Esophagus squamous epithelium (tissue), 5 donors: ENCODE data around the gene CLEC20A. TPM values are rescaled to one million over a fixed set of nuclear protein-coding genes. Genes with fewer than 3 reads are reported as not detected.

Experiments
- DNase-seq: peaks from one replicate; lab custom pipeline; 2025; lab: John Stamatoyannopoulos, UW
- H3K27ac ChIP-seq, 4 donors: fragments of 200-600 bp; sonication (generic); one replicate each; pipeline ENCODE4 v1.5.1; 2016 to 2019; ENCODE audit warnings: mild to moderate bottlenecking in 1 of 4
- H3K27me3 ChIP-seq, 4 donors: fragments of 200-600 bp; sonication (generic); 1 replicate in 3 of 4; 2 replicates in 1 of 4; pipeline versions ENCODE4 v1.5.1 to v1.6.0; 2017 to 2021; ENCODE audit warnings: antibody characterized with exemption in 1 of 4
- H3K36me3 ChIP-seq, 3 donors: fragments of 200-600 bp; sonication (generic); one replicate each; pipeline ENCODE4 v1.5.1; 2016 to 2019
- H3K4me1 ChIP-seq, 3 donors: fragments of 200-600 bp; sonication (generic); one replicate each; pipeline ENCODE4 v1.5.1; 2017 to 2019
- H3K4me3 ChIP-seq, 4 donors: fragments of 200-600 bp; sonication (generic); 1 replicate in 3 of 4; 2 replicates in 1 of 4; pipeline ENCODE4 v1.5.1; 2016 to 2019; ENCODE audit warnings: mild to moderate bottlenecking in 2 of 4, moderate library complexity in 1 of 4
- H3K9me3 ChIP-seq, 3 donors: fragments of 200-600 bp; sonication (generic); one replicate each; pipeline ENCODE4 v1.5.1; 2016 to 2019
- POLR2A ChIP-seq, 4 donors: fragments of 450-650 bp; IDR thresholded peaks; one replicate each; pipeline ENCODE4 v1.6.1; 2017; ENCODE audit warnings: antibody characterized with exemption in 4 of 4, mild to moderate bottlenecking in 4 of 4, moderate library complexity in 3 of 4
- WGBS, 2 donors: methylation state at CpG; one replicate each; pipeline ENCODE4 v1.1.5; 2018; 5-methylcytosine and 5-hydroxymethylcytosine counted together
- intact Hi-C: fragments of 100-400 bp; cut with DNase I; formaldehyde crosslinking; loops from one replicate; pipeline ENCODE4 v1.15.0; 2022
- total RNA-seq, 4 donors: library from RNA; depleted of rRNA; stranded (reverse); fragments of >200 nt; gene quantifications; one replicate each; pipeline ENCODE4 v1.1.0, GENCODE V29; 2016
- TF ChIP-seq, protein P1 (sequence below), 6 experiments: fragments of 450-650 bp in 4 of 6; fragments of 200-600 bp in 2 of 6; sonication (generic) in 2 of 6; IDR thresholded peaks; one replicate each; pipeline ENCODE4 v1.5.1; 2016 to 2019; ENCODE audit warnings: antibody characterized with exemption in 6 of 6, mild to moderate bottlenecking in 4 of 6, moderate library complexity in 4 of 6
- donor health status: DM: yes; HTN: yes; CAD: no.

CLEC20A gene
- total RNA-seq, 4 donors from 2014 or later, result not detected

DNA sequence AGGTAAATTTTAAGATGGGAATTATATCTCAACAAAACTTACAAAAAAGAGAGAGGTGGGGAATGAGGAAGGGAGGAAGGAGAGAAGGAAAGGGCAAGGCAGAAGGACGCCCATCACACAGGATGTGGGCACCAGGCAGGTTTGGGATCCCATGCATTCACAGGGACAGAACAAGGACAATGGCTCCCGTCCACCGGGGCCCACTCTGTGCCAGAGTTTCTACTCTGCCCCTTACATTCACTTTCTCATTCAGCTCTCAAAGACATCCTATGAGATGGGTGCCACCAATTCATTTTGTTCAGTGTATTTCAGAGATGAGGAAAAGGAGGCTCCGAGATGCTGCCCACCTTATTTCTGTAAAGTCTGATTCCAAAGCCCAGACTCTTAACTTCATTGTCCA lies 7.4 kb downstream of the CLEC20A start:
- Histone ChIP-seq H3K9me3 (no peaks in the 10 kb centered on the region), H3K4me3 (no peak overlapping the region), H3K27ac (no peak overlapping the region), H3K27me3 (peaks cover 0 to 12% (median 0%) of the 10 kb centered on the region in 4 donors), H3K36me3 (no peaks in the 10 kb centered on the region), H3K4me1 (peaks cover 0 to 13% (median 10%) of the 10 kb centered on the region in 3 donors)
- intact Hi-C loops, result no loop called here
- no peak for DNase-seq
- TF ChIP-seq POLR2A (IDR thresholded peaks at IDR 0.05), result no peak
- TF ChIP-seq, protein P1, sequence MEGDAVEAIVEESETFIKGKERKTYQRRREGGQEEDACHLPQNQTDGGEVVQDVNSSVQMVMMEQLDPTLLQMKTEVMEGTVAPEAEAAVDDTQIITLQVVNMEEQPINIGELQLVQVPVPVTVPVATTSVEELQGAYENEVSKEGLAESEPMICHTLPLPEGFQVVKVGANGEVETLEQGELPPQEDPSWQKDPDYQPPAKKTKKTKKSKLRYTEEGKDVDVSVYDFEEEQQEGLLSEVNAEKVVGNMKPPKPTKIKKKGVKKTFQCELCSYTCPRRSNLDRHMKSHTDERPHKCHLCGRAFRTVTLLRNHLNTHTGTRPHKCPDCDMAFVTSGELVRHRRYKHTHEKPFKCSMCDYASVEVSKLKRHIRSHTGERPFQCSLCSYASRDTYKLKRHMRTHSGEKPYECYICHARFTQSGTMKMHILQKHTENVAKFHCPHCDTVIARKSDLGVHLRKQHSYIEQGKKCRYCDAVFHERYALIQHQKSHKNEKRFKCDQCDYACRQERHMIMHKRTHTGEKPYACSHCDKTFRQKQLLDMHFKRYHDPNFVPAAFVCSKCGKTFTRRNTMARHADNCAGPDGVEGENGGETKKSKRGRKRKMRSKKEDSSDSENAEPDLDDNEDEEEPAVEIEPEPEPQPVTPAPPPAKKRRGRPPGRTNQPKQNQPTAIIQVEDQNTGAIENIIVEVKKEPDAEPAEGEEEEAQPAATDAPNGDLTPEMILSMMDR (IDR thresholded peaks at IDR 0.05), result no peak
- WGBS, 2 donors, result 88% methylated on average over 4 of the region's 4 CpGs

DNA sequence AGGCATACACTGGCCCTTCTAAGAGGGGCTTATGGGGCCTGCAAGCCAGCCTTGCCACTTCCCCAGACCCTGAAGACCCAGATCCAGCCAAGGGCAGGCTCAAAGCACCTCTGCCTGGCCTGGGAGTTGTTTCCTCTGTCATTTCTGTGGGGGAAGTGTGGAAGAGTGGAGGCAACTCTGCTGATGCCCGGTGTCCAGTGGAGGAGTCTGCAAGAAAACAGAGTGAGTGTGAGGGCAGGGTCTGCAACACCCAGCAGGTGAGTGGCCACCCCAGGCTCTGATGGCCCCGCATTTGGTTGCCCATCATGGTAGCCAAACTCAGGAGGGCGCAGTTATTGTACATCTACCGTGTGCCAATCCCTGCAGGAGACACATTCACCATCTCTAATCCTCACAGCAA lies 8.4 kb downstream of the CLEC20A start:
- WGBS, 2 donors, result 86 to 100% methylated on average over 1 of the region's 4 CpGs
- H3K36me3 ChIP-seq, result no peaks in the 10 kb centered on the region
- intact Hi-C loops, result no loop called here

DNA sequence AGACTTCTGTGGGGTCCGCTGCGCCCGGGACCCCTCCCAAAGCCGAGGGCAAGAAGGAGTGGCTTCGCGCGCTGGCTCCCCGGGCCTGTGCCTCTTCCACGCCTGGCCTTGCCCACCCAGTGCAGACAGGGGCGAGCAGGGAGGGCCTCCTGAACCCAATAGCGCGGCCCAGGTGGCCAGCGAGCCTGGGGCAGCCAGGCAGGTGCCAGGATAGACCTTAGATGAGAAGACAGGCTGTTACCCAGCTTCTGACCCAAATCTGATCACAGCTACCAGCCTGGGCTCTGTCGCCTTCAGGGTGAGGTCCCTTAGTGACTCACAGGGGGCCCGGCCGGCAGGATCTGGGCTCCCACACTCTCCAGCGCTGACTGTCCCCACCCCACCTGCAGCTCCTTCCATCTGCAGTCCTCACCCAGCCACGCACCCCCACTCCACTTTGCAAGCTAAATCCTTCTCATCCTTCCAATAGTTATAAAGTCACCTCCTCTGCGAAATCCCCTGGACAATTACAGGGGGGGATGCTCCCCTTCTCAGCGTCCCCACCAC lies 9.6 kb downstream of the CLEC20A start:
- TF ChIP-seq POLR2A (IDR thresholded peaks at IDR 0.05), result no peak
- TF ChIP-seq, protein P1 (IDR thresholded peaks at IDR 0.05), result no peak
- Histone ChIP-seq H3K27me3 (peaks cover 0 to 12% (median 0%) of the 10 kb centered on the region in 4 donors), H3K9me3 (no peaks in the 10 kb centered on the region), H3K4me3 (peak overlapping the region in 3 of 4 donors; percentile 13 to 45 (median 36)), H3K36me3 (no peaks in the 10 kb centered on the region), H3K27ac (no peak overlapping the region), H3K4me1 (peaks cover 0 to 13% (median 10%) of the 10 kb centered on the region in 3 donors)
- intact Hi-C loops, result no loop called here
- WGBS, 2 donors, result 66 to 77% methylated on average over 7 of the region's 20 CpGs
- DNase-seq, result no peak

More for the DNA sequence above, 8.4 kb downstream of the CLEC20A start:
- no peak for DNase-seq
- Histone ChIP-seq H3K9me3 (no peaks in the 10 kb centered on the region), H3K4me3 (no peak overlapping the region), H3K27ac (no peak overlapping the region), H3K27me3 (peaks cover 0 to 12% (median 0%) of the 10 kb centered on the region in 4 donors), H3K4me1 (peaks cover 0 to 13% (median 10%) of the 10 kb centered on the region in 3 donors)
- TF ChIP-seq POLR2A (IDR thresholded peaks at IDR 0.05), result no peak
- TF ChIP-seq, protein P1 (IDR thresholded peaks at IDR 0.05), result no peak

DNA sequence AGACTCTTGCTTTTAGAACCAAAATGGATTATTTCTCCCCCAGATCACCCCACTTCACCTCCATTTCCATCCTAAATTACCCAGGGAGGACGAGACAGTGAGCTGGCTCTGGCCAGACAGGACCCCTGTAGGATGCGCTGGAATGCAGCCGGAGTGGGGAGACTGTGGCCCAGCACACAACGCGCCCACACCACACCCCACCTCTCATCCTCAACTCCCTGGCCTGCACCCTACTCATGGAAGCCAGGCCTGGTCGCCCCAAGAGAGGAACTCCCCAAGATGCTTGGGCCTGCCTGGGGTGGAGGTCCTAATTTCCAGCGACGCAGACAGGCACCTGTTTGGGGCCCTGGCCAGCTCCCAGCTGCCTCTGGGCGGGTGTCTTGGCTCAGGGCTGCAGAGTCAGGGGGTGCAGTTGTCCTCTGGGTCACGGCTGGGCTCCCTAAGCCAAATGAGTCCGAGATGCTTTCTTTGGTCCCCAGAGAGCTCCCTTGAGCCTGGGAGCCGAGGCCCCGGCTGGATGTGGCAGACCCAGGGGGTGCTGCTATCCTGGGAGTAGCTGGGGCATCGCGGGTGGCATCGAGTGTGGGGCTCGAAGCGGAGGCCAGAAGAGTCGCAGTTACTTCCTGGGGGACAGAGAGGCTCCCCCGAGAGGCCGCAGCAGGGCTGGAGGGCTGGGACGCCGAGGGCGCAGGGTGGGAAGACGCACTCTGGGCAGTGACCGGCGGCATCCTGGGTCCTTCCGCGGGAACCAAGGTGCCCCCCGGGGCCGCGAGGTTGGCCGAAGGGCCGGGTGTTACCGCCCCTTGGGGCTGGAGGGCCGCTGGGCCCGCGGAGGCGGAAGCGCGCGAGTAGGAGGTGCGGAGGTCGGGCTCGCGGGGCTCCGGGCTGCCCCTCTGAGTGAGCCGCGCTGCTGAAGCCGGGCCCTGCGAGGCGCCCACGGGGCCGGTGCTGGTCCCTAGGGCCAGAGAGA lies 10.4 kb downstream of the CLEC20A start:
- Histone ChIP-seq H3K4me3 (peak overlapping the region in 3 of 4 donors; percentile 13 to 45 (median 36)), H3K4me1 (peaks cover 0 to 13% (median 10%) of the 10 kb centered on the region in 3 donors), H3K36me3 (no peaks in the 10 kb centered on the region), H3K27ac (no peak overlapping the region), H3K27me3 (peaks cover 0 to 12% (median 0%) of the 10 kb centered on the region in 4 donors), H3K9me3 (no peaks in the 10 kb centered on the region)
- intact Hi-C loops, result no loop called here
- TF ChIP-seq, protein P1 (IDR thresholded peaks at IDR 0.05), result no peak
- no peak for TF ChIP-seq POLR2A (IDR thresholded peaks at IDR 0.05)
- no peak for DNase-seq
- 0 to 39% methylated on average over 2 to 18 of the region's 54 CpGs for WGBS, 2 donors
